H1 (cell line): Measurements from ENCODE around the gene OBI1. TPM values are rescaled to one million over a fixed set of nuclear protein-coding genes. Genes with fewer than 3 reads are reported as not detected.

Experiments
- CTCF ChIA-PET: fragments of 300-600 bp; sonication (Branson Sonifier 250); formaldehyde crosslinking; loops from one replicate; lab custom pipeline; 2021; ENCODE audit not compliant: partially characterized antibody; lab: Charles Lee
- POLR2A ChIA-PET: fragments of 300-600 bp; sonication (Branson Sonifier 250); formaldehyde crosslinking; loops from one replicate; lab custom pipeline; 2021; ENCODE audit warnings: inconsistent platforms; ENCODE audit not compliant: partially characterized antibody; lab: Charles Lee
- DNase-seq, 2 experiments: peaks; one replicate each; pipeline versions ENCODE4 v3.0.0 to v3.0.0-alpha.2; 2010 to 2022; ENCODE audit warnings: low spot score in 2 of 2, low read depth in 1 of 2, mixed read lengths in 1 of 2
- FAIRE-seq: peaks from 2 replicates; lab custom pipeline; 2011; peaks lifted over from hg19 to GRCh38; lab: Jason Lieb, UNC
- H2AFZ ChIP-seq: 2 replicates; pipeline ENCODE4 v1.8.1; 2012; ENCODE audit warnings: low read length, inconsistent platforms
- H2AK5ac ChIP-seq: 2 replicates; pipeline ENCODE4 v1.6.1; 2013; ENCODE audit warnings: low read depth, low read length
- H2BK120ac ChIP-seq: replicated peaks from 2 replicates; pipeline ENCODE3; 2013; ENCODE audit warnings: low read depth, low read length, inconsistent platforms
- H2BK12ac ChIP-seq: 2 replicates; pipeline ENCODE4 v1.6.1; 2013; ENCODE audit warnings: low read depth, low read length
- H2BK15ac ChIP-seq: 2 replicates; pipeline ENCODE4 v1.6.1; 2013; ENCODE audit warnings: low read length
- H2BK20ac ChIP-seq: 2 replicates; pipeline ENCODE4 v1.6.1; 2013; ENCODE audit warnings: low read length
- H2BK5ac ChIP-seq: 2 replicates; pipeline ENCODE4 v1.6.1; 2013; ENCODE audit warnings: low read depth, low read length
- H3K14ac ChIP-seq: 2 replicates; pipeline ENCODE4 v1.6.1; 2013; ENCODE audit warnings: inconsistent platforms; ENCODE audit not compliant: insufficient read length
- H3K18ac ChIP-seq: 2 replicates; pipeline ENCODE4 v1.6.1; 2013; ENCODE audit warnings: low read length; ENCODE audit errors: extremely low read depth
- H3K23ac ChIP-seq: 2 replicates; pipeline ENCODE4 v1.6.1; 2013; ENCODE audit warnings: inconsistent platforms; ENCODE audit not compliant: insufficient read length
- H3K23me2 ChIP-seq: 2 replicates; pipeline ENCODE4 v1.6.1; 2013; ENCODE audit warnings: low read depth, low read length
- H3K27ac ChIP-seq: 2 replicates; pipeline ENCODE4 v1.6.1; 2011; ENCODE audit warnings: low read depth, low read length, inconsistent platforms
- H3K27me3 ChIP-seq, 4 experiments: replicated peaks in 1 of 4; 1 replicate in 1 of 4; 2 replicates in 3 of 4; pipeline versions ENCODE4 v1.6.1 to v1.8.1; 2011 to 2013; ENCODE audit warnings: low read length in 3 of 4, mild to moderate bottlenecking in 3 of 4, inconsistent platforms in 2 of 4, mixed read lengths in 2 of 4, moderate library complexity in 1 of 4; ENCODE audit not compliant: control insufficient read depth in 3 of 4, insufficient read depth in 3 of 4; ENCODE audit errors: extremely low read depth in 1 of 4
- H3K36me3 ChIP-seq, 4 experiments: 2 replicates each; pipeline versions ENCODE4 v1.6.1 to v1.8.1; 2011 to 2013; ENCODE audit warnings: mild to moderate bottlenecking in 4 of 4, low read length in 3 of 4, moderate library complexity in 2 of 4, control low read depth in 1 of 4, inconsistent platforms in 1 of 4; ENCODE audit not compliant: insufficient read depth in 4 of 4, control insufficient read depth in 2 of 4
- H3K4ac ChIP-seq: replicated peaks from 2 replicates; pipeline ENCODE3; 2013; ENCODE audit warnings: low read length, low read depth, mixed read lengths, inconsistent platforms; ENCODE audit not compliant: insufficient read length
- H3K4me1 ChIP-seq, 4 experiments: replicated peaks in 1 of 4; 1 replicate in 1 of 4; 2 replicates in 3 of 4; pipeline versions ENCODE4 v1.6.1 to v1.8.1; 2011 to 2013; ENCODE audit warnings: low read length in 3 of 4, inconsistent platforms in 2 of 4, mixed read lengths in 1 of 4; ENCODE audit not compliant: insufficient read depth in 4 of 4, control insufficient read depth in 3 of 4
- H3K4me2 ChIP-seq, 2 experiments: 2 replicates each; pipeline versions ENCODE4 v1.6.1 to v1.8.1; 2011 to 2013; ENCODE audit warnings: low read depth in 2 of 2, low read length in 2 of 2, control low read depth in 1 of 2, inconsistent platforms in 1 of 2, mild to moderate bottlenecking in 1 of 2; ENCODE audit not compliant: insufficient read depth in 1 of 2
- H3K4me3 ChIP-seq, 4 experiments: fragments of 200-600, 300-600 bp in 1 of 4; sonication (generic), shearing (Covaris generic), sonication (Bioruptor Twin) in 1 of 4; 2 replicates each; pipeline versions ENCODE4 v1.5.1 to v1.8.1; 2011 to 2016; ENCODE audit warnings: low read length in 4 of 4, low read depth in 3 of 4, control low read depth in 2 of 4, inconsistent platforms in 2 of 4, mild to moderate bottlenecking in 2 of 4, mixed read lengths in 1 of 4, moderate library complexity in 1 of 4; ENCODE audit not compliant: insufficient read depth in 2 of 4; ENCODE audit errors: extremely low read depth in 1 of 4
- H3K56ac ChIP-seq: replicated peaks from 2 replicates; pipeline ENCODE3; 2013; ENCODE audit warnings: low read depth, mild to moderate bottlenecking, mixed read lengths, low read length, inconsistent platforms; ENCODE audit not compliant: insufficient read length
- H3K79me1 ChIP-seq: 2 replicates; pipeline ENCODE4 v1.6.1; 2013; ENCODE audit warnings: low read depth, low read length, control low read depth
- H3K79me2 ChIP-seq, 2 experiments: 2 replicates each; pipeline versions ENCODE4 v1.6.1 to v1.8.1; 2012 to 2013; ENCODE audit warnings: low read length in 2 of 2, mild to moderate bottlenecking in 2 of 2, inconsistent platforms in 1 of 2; ENCODE audit not compliant: insufficient read depth in 2 of 2, control insufficient read depth in 1 of 2
- H3K9ac ChIP-seq, 4 experiments: replicated peaks in 1 of 4; 1 replicate in 1 of 4; 2 replicates in 3 of 4; pipeline versions ENCODE4 v1.6.1 to v1.8.1; 2011 to 2013; ENCODE audit warnings: low read depth in 3 of 4, low read length in 3 of 4, control low read depth in 2 of 4, mild to moderate bottlenecking in 2 of 4, moderate library complexity in 2 of 4, inconsistent platforms in 1 of 4; ENCODE audit errors: extremely low read depth in 1 of 4
- H3K9me3 ChIP-seq, 2 experiments: 2 replicates each; pipeline versions ENCODE4 v1.6.1 to v1.8.1; 2012 to 2013; ENCODE audit warnings: mild to moderate bottlenecking in 2 of 2, moderate library complexity in 2 of 2, control low read depth in 1 of 2, inconsistent platforms in 1 of 2, low read depth in 1 of 2, low read length in 1 of 2, mixed read lengths in 1 of 2; ENCODE audit not compliant: insufficient read depth in 2 of 2
- H4K20me1 ChIP-seq, 2 experiments: replicated peaks in 1 of 2; 2 replicates each; pipeline versions ENCODE3 to v1.8.1; 2011 to 2013; ENCODE audit warnings: inconsistent platforms in 2 of 2, low read length in 2 of 2, mild to moderate bottlenecking in 1 of 2; ENCODE audit not compliant: insufficient read depth in 2 of 2, control insufficient read depth in 1 of 2
- H4K5ac ChIP-seq: 2 replicates; pipeline ENCODE4 v1.6.1; 2013; ENCODE audit warnings: low read length, low read depth, mixed read lengths, inconsistent platforms; ENCODE audit not compliant: insufficient read length
- H4K8ac ChIP-seq: 2 replicates; pipeline ENCODE4 v1.8.0; 2013; ENCODE audit warnings: mild to moderate bottlenecking, moderate library complexity, low read length, inconsistent platforms; ENCODE audit not compliant: insufficient read depth; ENCODE audit errors: extremely low read depth
- H4K91ac ChIP-seq: replicated peaks from 2 replicates; pipeline ENCODE3; 2013; ENCODE audit warnings: low read length, mixed read lengths, inconsistent platforms; ENCODE audit not compliant: insufficient read length
- CBX8 ChIP-seq: fragments of 300-800, 300-1000 bp; sonication (generic); IDR thresholded peaks from 2 replicates; pipeline ENCODE4 v1.7.1; 2016; ENCODE audit warnings: low read depth, low read length, borderline replicate concordance
- CEBPB ChIP-seq: IDR thresholded peaks from 2 replicates; pipeline ENCODE4 v1.6.1; 2012; ENCODE audit warnings: low read depth, low read length
- WGBS, 2 experiments: shearing (Covaris generic) in 1 of 2; methylation state at CpG; one replicate each; pipeline versions ENCODE4 v1.1.6 to v1.1.7; 2013 to 2015; ENCODE audit warnings: low lambda C conversion rate in 2 of 2, mixed read lengths in 2 of 2, inconsistent platforms in 1 of 2, low coverage in 1 of 2, missing lambda C conversion rate in 1 of 2; ENCODE audit not compliant: insufficient replicate concordance in 2 of 2, insufficient coverage in 1 of 2, insufficient read length in 1 of 2; ENCODE audit errors: extremely low coverage in 1 of 2, missing lambda C conversion rate in 1 of 2; 5-methylcytosine and 5-hydroxymethylcytosine counted together
- polyA plus RNA-seq, 7 experiments: library from polyadenylated mRNA; depleted of rRNA in 3 of 7; stranded (reverse) in 5 of 7; unstranded in 2 of 7; fragments of >200 nt in 5 of 7; fragments of 200-250 nt in 2 of 7; gene quantifications; 1 replicate in 5 of 7; 2 replicates in 1 of 7; 4 replicates in 1 of 7; pipeline versions ENCODE4 v1.2.1 to v1.2.3, GENCODE V29; 2011 to 2013; ENCODE audit warnings: missing spikeins in 2 of 7, mixed read lengths in 2 of 7
- total RNA-seq: library from RNA; stranded (reverse); fragmentation: NEBNext Ultra II Directional; extraction: Animal tissue kit (Norgen Biotek cat#: 25700); gene quantifications from 2 replicates; pipeline ENCODE4 v1.2.1, GENCODE V29; 2021

OBI1 gene
- total and polyA plus RNA-seq, 2 of the 8 experiments (the other 6 are each of a cell fraction or from before 2014, with no cell fraction given) = 7.1 to 14.3 TPM

GRCh38 chr13:78593129-78593528 lies 65.8 kb downstream of the OBI1 start:
- H4K91ac ChIP-seq = no peak overlapping the region
- H3K79me2 ChIP-seq = no peaks in the 10 kb centered on the region
- H2BK5ac ChIP-seq = no peak overlapping the region
- H2AK5ac ChIP-seq = no peak overlapping the region
- no peak overlapping the region for H2BK12ac ChIP-seq
- DNase-seq (no peak), FAIRE-seq (no peak)
- H2BK20ac ChIP-seq = no peak overlapping the region
- H3K27me3 ChIP-seq = peaks cover 41 to 81% (median 69%) of the 10 kb centered on the region in 4 experiments
- no peak overlapping the region for H3K23ac ChIP-seq
- ChIA-PET POLR2A (interaction anchor here (1.4 to 4.2 kb wide), 2 partner anchors 14 to 65 kb away, joined by 5 to 32 read pairs; no protein-coding TSS in a partner anchor), CTCF (interaction anchor here (0.7 to 1.0 kb wide), 3 partner anchors 9 to 18 kb away, joined by 3 read pairs; no protein-coding TSS in a partner anchor)
- no peak overlapping the region for H3K27ac ChIP-seq
- peaks cover 3 to 19% (median 8%) of the 10 kb centered on the region in 4 experiments for H3K4me1 ChIP-seq
- H2BK15ac ChIP-seq = no peak overlapping the region
- peaks cover 7% of the 10 kb centered on the region; the same call in 1 of the 2 replicates for H3K23me2 ChIP-seq
- no peak overlapping the region for H4K5ac ChIP-seq
- H3K9ac ChIP-seq = no peak overlapping the region
- no peak overlapping the region for H4K8ac ChIP-seq
- no peaks in the 10 kb centered on the region for H3K9me3 ChIP-seq
- no peaks in the 10 kb centered on the region; a peak in 1 of 8 replicates for H3K36me3 ChIP-seq
- H3K79me1 ChIP-seq = no peaks in the 10 kb centered on the region
- peak; percentile 84; the same call in 1 of the 2 replicates for TF ChIP-seq CBX8
- TF ChIP-seq CEBPB = no peak
- H3K4ac ChIP-seq = no peak overlapping the region
- no peak overlapping the region for H3K56ac ChIP-seq
- H3K4me3 ChIP-seq = no peak overlapping the region
- H2BK120ac ChIP-seq = no peak overlapping the region
- 17% methylated on average over 13 of the region's 13 CpGs; no CpG with 5 or more reads in 1 of the 2 experiments for WGBS, 2 experiments
- no peak overlapping the region for H3K18ac ChIP-seq
- H3K4me2 ChIP-seq = peak overlapping the region in 1 of 2 experiments; percentile 64; a peak in 1 of 4 replicates
- no peak overlapping the region for H3K14ac ChIP-seq
- no peak overlapping the region for H2AFZ ChIP-seq
- H4K20me1 ChIP-seq = peaks cover 6 to 12% of the 10 kb centered on the region in 2 experiments
